Hematopoietic multipotent progenitor cell treated with erythropoietin and hydrocortisone succinate and interleukin-3 and kit ligand, for 17 days (in vitro differentiated cells): ENCODE measurements around the gene PRKN.

Experiments used
- DNase-seq: peaks from one replicate; pipeline ENCODE4 v3.0.0-alpha.2; 2015; ENCODE audit warnings: low spot score

The PRKN gene

DNA sequence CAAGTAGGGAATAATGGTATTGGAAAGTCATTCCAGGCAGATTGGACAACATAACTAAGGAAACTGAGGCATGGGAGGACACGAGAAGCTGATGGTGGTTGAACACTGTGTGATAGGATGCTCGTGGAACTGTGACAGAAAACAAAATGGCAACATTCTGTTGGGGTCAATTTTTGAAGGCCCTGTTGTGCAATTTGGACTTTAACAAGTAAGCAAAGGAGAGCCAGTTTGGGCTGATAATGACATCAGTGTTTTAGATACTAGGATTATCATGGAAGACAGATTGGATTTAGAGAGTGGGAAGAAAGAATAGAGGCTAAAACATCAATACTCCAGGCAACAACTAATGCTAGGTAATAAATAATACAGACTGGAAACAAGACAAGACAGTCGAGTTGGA, 53.1 kb downstream of the PRKN start:
- DNase-seq = no peak

DNA sequence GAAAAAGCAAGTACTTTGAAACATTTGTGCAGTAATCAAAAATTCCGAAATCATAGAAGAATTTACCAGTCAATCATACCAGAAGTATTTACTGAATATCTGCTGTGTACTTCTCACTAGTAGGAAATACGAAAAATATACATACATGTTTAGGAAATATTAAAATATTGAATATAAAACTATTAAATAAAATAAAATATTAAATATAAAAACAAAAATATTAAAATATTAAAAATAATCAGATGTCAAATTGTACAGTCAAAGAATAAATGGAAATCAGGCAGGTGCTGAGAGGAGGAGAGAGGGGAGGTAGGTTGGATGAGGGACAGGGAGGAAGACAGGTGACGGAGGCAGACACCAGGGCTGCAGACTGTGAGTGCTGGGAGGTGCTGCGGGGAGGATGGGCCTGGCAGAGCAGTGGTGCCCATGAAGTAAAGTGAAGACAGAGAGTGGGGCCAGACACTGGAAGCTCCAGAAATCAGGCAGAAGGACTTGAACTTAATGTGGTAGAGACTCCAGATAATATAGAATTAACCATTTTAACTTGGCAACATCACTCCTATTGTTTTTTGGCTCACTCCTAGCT, 55.9 kb downstream of the PRKN start:
- DNase-seq = no peak

DNA sequence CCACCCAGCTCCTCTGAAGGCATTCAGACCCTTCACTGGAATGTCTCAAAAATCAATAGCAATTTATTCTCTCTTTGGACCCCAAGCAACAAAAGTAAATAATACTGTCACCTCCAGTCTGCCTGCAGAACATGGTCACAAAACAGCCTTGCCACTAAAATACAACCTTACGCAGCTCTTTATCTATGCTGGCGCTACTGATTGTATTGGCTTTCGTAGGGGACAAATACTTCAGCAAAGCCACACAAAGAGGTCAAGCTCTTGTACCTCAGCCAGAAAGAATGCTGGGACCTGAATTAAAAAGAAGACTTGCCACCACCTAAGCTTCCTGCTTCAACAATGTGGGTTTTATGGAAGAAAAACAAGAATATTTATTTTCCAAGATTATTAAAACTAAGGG, 57.2 kb downstream of the PRKN start:
- DNase-seq = no peak

DNA sequence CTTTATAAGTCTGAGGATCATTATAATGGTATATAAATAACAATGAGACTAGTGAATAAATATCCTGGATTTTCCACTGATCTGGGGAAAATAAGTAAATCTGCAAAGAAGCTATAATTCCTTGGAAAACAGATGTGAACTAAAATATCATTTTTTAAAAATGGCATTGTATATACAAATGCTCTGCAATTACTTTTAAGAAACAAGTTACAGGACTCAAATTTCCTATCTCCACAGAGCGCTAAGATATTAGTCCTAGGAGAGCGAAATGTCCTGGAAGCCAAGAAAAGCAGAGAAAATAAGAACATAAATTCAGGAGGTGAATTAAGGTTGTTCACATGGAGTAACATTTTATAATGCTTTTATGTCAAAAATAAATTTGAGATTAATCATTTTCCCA, 61.3 kb downstream of the PRKN start:
- DNase-seq = no peak

DNA sequence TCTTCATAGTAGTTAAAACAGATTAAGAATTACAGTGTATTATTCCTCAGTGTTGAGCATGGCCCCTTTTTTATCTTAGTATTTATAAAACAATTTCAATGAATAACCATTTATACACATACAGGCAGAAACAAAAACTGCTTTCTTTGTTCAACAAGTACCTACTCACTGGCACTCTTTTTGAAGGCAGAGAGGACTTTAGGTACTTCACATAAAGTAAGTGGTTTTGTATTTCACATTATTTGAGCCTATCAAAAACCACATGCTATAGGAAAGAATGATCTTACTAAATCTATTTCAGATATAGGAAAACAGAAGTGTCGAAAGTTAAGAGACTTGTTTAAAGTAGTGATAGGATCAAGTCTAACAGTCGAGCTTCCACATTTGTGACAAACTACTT, 73.8 kb downstream of the PRKN start:
- no peak for DNase-seq

DNA sequence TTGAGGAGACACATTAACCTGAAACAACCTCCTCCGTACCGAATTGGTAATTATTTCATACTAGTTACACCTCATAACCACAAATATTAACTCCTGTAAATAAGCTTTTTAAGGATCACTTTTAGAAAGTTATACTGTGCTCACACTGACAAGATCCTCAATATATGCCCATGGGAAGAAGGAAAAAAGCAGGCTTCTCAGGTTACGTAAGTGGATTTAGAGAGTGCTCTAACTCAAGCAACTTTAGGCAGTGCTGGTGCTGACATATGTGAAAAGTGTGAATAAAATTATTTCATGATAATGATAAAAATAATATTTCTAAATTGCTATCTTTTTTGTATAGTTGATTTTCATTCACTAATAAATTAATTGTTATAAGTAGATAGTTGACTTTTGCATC, 76.1 kb downstream of the PRKN start:
- DNase-seq = no peak

DNA sequence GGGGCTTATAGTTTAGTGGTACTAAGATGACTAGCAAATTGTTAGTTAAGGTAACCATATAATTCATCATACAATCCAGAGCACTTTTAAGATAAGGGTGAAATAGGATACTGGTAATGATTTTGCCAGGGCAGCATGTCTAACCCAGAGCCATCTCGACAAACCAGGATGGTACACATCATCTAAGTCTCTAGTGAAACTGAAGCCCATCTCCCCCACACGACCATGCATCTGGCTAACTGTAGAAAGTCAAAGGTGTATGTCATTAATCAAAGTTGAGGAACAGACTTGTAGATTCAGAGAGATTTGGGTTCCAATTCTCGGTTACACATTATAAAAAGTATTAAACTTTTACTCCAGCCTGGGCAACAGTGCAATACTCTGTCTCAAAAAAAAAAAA, 78.3 kb downstream of the PRKN start:
- DNase-seq = no peak

DNA sequence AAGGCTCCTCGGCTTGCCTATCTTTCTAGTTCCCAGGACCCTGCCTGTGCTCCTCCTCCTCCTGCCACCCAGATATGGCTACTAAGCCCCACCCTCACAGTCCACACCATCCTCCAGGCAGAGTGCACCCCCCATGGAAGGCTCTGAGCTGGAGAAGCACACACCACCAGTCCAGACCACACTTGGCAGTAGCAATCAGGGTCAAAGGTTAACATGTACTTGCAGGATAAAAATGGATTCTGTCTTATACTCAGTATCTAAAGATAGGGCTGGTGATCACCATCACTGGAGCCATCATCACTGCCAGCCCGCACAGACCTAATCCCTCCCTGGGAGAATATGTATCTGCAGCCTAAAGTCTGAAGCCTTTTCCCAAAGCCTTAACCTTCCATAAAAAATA, 83.4 kb downstream of the PRKN start:
- no peak for DNase-seq

DNA sequence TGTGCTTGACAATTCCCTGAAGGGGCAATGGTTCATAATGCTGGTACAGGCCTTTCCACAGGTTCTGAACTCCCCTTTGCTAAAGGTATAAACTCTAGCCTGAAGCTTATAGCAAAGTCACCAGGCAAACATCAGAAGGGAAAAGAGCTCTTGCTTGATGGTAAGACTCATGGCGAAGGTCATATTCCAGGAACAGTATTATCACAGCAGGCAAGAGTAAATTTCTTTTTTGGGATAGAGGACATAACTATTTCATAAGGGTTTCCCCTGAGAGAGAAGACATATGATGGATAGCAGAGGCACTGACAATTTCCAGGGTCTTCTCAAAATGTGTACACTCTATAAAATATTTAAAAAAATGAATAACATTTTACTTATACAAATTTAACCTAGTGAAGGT, 86.8 kb downstream of the PRKN start:
- no peak for DNase-seq

DNA sequence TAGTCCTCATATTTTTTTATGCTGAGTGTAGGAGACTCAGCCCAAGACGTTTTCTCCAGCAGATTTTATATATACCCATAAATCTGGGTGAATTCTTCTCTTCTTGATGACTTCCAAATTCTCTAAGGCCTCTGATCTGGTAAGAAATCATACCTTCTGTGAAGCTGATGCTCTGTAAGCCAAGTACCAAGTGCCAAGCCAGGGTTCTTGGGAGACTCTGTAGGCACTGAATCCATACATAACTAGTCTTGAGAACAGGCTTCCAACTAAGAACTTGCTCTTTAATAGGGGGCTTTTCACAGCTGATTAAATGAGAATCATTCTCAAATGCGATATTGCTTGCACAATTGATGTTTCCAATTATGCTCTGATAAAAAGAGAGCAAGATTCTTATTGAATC, 87.6 kb downstream of the PRKN start:
- DNase-seq = no peak

DNA sequence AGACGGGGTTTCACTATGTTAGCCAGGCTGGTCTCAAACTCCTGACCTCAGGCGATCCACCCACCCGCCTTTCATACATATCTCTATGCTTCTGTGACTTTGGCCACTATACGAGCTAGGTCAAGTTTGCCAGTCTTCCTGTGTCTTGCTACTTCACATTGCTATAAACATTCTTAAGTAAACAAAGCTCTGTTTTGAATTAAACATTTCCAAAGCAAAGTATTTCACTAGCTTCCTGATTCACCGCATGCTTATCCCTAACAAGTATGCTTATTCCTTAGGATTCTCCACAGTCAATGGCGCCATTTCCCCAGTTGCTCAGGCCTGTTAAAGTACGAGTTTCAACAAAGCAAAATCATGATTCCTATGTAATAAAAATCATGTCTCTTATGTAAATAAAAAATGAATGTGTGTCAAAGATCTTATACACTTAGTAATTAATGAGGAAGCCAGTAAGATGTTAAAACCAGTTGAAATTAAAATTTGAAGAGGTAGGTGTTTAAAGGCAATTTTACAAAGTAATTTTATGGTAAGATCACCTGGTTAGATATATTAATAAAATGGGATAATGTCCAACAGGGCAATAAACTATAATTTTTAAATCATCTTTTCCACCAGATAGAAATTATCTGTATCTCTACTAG, 88.5 kb downstream of the PRKN start:
- DNase-seq = no peak

DNA sequence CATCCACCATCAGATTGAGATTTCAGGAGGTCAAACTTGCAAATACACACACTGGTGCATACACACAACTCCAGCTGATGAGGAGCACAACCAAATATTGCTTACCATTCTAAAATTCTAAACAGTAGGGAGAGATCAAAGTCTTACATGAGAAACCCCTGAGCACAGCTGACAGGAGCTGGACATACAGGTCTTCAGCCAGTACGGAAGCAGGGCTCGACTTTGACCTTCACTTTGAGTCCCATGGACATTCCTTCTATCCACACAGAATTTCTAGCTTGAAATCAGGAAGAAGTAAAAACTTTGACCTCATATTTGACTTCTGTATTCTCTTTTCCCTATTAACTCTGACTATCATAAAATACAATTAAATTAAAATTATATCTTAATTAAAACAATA, 90.2 kb downstream of the PRKN start:
- no peak for DNase-seq

DNA sequence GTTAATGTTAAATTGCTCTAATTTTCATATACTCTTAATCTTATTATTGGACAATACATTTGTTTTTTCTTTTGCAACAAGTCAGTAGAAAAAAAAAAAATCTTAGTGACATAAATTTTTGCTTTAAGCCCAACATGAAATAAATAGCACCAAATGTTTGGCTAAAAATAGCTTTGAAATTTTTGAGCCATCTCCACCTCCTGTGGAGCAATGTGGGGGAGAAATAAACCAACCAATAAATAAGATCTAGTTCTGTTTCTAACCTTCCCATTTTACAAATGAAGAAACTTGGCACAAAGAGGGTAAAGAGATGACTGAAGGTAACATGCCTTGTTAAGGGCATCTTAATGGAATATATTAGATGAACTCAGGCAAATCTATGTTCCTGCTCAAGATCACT, 91.4 kb downstream of the PRKN start:
- DNase-seq = no peak

DNA sequence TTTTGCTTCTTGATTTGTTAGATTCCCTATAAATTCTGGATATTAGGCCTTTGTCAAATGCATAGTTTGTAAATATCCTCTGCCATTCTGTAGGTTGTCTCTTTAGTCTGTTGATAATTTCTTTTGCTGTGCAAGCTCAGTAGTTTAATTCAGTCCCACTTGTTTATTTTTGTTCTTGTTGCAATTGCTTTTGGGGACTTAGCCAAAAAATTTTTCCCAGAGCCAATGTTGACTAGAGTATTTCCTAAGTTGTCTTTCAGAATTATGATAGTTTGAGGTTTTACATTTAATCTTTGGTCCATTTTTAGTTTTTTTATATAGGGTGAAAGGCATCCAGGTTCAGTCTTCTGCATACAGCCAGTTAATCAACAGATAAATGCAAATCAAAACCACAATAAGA, 96.0 kb downstream of the PRKN start:
- DNase-seq = no peak

DNA sequence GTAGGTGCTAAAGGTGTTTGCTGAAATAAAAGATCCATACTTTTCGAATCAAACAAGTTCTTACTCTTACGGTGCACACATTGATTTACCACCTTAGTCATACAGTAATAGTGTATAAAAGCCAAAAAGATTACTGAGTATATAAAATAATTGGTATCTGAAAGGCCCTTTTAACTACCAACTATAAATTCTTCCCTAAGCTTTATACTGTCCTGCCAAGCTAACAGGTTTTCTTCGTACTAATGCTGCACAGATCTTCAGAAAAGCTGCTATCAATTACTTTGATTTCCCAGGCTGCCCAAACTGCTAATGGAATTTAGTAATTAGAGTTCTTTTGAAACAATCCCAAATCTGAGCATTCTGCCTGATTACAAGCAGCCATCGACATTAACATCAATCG, 97.5 kb downstream of the PRKN start:
- DNase-seq = no peak

DNA sequence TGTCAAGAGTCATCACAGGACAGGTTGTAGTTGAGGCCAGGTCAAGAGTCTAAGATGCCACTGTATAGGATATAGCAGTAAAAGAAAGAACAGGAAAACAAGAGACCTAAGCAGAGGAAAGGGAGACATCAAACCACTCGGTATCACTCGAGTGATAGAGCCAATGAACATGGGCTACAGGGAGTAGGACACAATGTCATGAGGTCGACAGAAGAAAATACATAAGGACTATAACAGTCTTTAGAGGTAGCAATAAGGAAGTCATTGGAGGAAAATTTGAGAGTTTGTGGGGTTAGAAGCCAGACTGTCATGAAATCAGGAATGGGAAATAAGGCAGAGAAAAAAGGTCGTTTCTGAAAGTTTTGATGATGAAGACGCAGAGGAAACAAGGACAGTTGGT, 99.7 kb downstream of the PRKN start:
- no peak for DNase-seq

DNA sequence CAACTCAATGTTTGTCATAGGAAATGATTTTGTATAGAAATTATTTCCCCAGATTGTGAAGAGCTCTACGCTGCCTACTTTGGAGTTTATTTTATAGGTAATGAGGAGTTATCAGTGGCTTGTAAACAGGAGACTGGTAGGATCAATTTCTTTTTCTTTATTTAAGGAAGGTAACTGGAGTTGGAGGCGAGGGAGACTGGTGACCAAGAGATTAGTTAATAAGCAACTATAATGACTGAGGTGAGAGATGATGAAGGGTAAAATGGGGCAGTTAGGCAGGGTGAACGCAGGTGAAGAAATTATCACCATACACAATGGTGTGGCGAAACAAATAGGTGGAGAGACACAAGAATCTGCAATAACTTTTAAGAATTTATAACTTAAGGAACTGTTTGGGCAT, 100.2 kb downstream of the PRKN start:
- no peak for DNase-seq

DNA sequence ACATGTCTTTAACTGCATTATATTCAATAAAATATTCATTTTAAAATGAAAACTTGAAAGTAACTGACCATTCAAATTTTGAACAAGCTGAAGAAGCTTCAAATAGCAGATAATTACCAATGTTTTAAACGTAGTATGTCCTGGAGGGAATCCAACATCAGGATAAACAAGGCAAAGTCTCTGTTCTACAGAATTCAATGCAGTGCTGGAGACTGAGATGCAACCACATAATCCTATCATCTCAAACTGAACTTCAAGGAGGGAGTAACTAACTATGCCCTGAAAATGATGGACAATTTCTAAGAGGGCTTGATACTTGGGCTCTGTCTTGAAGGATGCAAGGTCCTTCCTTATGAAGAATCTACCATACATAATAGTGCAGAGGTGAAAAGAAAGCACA, 100.7 kb downstream of the PRKN start:
- no peak for DNase-seq

DNA sequence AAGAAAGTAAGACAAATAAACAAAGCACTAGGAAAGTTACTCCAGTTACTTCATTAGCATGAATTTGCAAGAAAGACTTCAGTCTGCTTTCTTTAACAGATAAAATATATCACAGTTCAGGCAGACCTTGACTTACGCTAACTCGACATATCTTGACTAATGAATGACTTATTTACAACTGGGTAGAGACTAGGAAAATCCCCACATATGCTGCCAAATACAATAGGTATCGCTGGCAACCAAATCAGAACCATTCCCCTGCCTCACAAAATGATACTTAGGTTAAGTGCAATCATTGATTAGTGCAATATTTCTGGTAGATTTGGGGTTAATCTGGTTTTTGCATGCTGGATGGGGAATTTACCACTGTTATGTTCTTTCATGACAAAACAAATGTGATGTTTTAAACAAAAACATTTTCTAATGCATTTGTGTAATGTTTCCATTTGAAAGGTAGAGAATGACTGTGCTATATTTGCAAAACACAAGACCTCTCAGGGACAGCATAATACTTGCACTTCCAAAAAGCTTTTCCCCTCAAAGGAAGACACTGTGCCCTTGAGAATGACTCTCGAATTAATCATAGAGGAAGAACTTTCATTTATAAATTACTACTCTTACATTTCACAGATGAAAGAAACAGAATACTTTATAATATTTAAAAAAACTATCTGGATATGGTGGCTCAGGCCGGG, 101.6 kb downstream of the PRKN start:
- no peak for DNase-seq

DNA sequence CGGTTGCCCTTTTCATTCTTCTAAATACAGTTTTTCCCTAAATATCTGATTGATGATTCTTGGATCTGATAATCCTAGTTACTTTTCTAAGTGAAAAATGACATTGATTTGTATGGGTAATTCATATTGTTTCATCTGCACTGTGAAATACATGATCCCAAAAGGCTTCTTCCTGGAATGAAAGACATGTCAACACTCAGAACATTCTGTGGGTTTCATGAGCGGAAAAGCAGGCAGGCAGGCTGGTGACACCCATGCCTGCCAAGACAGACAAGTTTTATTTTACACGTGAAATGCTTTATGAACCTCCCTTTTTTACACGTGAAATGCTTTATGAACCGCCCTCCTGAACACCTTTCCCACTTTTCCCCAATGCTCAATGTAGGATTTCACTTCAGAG, 105.0 kb downstream of the PRKN start:
- DNase-seq = no peak

DNA sequence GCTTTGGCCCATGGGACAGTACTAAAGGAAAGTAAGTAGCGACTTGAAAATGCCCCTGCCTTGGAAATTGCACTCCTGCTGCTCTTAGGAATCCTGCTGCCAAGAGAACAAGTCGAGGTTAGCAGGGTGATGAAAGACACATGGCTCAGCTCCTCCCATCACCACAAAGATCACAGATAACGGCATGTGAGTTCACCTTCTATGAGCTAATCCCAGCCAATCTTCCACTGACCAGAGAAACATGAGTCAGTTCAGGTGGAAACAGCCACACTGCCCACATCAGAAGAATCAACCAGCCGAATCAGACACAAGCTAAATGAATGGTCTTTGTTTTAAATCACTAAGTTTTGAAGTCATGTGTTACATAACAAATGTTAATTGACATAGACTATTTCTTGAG, 106.3 kb downstream of the PRKN start:
- no peak for DNase-seq

DNA sequence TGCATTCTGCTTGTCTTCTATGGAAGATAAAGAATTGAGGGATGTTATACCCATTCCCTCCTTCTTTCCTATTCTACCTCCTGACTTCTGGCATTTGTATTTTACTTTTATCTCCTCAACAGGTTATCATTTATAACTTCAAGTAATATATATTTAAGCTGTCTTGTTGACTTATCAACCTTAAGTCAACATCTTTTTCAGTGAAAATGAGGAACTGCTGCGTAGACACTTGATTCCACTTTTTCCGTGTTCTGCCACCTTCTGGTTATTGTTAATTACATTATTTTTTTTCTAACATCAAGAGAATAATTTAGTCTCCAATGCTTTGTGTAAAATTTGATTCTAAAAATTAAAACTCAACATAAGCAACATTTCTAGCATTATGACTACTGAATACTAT, 107.5 kb downstream of the PRKN start:
- no peak for DNase-seq

DNA sequence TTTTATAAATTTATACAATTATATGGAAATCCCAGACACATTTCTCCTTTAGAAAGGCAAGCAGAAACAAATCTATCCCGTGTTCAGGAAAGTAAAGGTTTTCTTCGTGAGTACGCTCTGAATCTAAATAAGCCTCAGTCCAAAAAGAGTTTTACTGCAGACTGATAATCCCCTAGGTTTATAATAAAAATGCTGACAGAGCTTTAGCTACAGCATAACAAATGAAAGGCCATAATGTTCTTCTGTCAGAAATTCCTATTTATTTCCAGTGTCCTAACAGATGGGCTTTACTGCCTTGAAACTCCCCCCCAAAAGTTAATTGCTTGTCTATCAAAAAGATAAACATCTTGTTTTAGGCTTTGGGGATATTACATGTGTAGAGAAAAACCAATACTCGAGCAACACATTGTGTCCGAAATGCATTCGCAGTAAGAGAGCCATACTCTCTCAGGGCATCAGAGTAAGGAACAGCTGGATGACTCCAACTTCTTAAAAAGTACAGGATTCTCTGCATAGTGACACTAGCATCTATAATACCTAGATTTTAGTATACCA, 109.0 kb downstream of the PRKN start:
- no peak for DNase-seq
